ENCODE measurements around the gene HECA. TPM values are rescaled to one million over a fixed set of nuclear protein-coding genes. Genes with fewer than 3 reads are reported as not detected.

HECA gene
- total and polyA plus RNA-seq, 2 of the 8 experiments (the other 6 are each of a cell fraction or from before 2014, with no cell fraction given), result 2.4 to 9.2 TPM

DNA sequence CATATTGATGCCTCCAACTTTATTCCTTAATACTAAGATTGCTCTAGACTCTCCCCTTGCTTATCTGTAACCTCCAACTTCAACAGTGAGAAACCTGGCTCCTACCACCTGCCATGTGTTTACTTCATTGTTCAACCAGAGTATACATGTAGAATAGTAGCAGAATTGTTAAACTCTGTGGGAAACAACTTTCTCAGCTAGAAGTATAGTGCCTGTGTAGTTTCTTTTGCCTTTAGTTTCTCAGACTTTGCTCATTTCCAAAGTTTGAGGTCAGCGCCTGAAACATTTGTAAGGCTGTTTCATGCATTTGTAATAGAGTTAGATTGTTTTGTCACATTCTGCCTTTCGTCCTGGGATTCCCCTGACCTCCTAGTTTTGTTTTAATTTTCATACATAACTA, 34.9 kb upstream of the HECA start (continued):
- TF ChIP-seq SRF (IDR thresholded peaks at IDR 0.05; ENCODE audit: low read depth, low read length) (no peak), RBBP5 (IDR thresholded peaks at IDR 0.05; ENCODE audit: borderline replicate concordance, low read depth, low read length) (no peak)
